ENCODE data around the gene KRTAP3-1. TPM values are rescaled to one million over a fixed set of nuclear protein-coding genes. Genes with fewer than 3 reads are reported as not detected.
"Not testable (repeated sequence)": the region's sequence is repeated elsewhere in the genome, so short reads cannot be mapped to it uniquely, and the experiment has no call there.

KRTAP3-1 gene
- total RNA-seq, 3 donors from 2014 or later = not detected

- TF ChIP-seq POLR2AphosphoS5 (IDR thresholded peaks at IDR 0.05) (no peak), POLR2A (IDR thresholded peaks at IDR 0.05) (no peak)
- TF ChIP-seq, protein P1, sequence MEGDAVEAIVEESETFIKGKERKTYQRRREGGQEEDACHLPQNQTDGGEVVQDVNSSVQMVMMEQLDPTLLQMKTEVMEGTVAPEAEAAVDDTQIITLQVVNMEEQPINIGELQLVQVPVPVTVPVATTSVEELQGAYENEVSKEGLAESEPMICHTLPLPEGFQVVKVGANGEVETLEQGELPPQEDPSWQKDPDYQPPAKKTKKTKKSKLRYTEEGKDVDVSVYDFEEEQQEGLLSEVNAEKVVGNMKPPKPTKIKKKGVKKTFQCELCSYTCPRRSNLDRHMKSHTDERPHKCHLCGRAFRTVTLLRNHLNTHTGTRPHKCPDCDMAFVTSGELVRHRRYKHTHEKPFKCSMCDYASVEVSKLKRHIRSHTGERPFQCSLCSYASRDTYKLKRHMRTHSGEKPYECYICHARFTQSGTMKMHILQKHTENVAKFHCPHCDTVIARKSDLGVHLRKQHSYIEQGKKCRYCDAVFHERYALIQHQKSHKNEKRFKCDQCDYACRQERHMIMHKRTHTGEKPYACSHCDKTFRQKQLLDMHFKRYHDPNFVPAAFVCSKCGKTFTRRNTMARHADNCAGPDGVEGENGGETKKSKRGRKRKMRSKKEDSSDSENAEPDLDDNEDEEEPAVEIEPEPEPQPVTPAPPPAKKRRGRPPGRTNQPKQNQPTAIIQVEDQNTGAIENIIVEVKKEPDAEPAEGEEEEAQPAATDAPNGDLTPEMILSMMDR (IDR thresholded peaks at IDR 0.05) = no peak
- no peaks in the 10 kb centered on the region for H3K9me3 ChIP-seq
Observed at GRCh38 chr17:41003926-41004325, 5.0 kb downstream of the KRTAP3-1 start.

DNA sequence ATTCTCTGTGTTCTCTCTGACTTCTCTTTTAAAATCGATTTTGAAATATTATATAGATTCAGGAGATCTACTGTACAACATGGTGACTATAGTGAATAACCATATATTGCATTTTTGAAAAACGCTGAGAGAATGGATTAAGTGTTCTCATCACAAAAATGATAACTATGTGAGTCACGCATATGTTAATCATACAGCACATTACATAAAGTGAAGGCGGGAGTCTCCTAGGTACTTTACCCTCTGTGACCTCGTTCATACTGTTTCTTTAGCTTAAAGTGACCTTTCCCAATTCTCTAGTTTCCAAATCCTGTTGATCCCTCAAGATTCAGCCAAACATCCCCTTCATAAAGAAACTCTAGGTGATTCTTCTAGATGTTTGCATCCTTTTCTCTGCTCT lies 6.1 kb downstream of the KRTAP3-1 start:
- intact Hi-C loops (cut with DNase I; ENCODE audit: low total_unique reads) = no loop called here
- TF ChIP-seq, protein P1 (IDR thresholded peaks at IDR 0.05) = no peak
- TF ChIP-seq POLR2AphosphoS5 (IDR thresholded peaks at IDR 0.05) (no peak), POLR2A (IDR thresholded peaks at IDR 0.05) (no peak)
- Histone ChIP-seq H3K9me3 (no peaks in the 10 kb centered on the region), H3K27me3 (no peaks in the 10 kb centered on the region), H3K27ac (no peak overlapping the region), H3K36me3 (no peaks in the 10 kb centered on the region), H3K4me3 (no peak overlapping the region), H3K4me1 (no peaks in the 10 kb centered on the region)
- no peak for DNase-seq (ENCODE audit: low spot score in 2 of 2)

More at GRCh38 chr17:41003926-41004325, 5.0 kb downstream of the KRTAP3-1 start:
- Histone ChIP-seq H3K27ac (no peak overlapping the region), H3K36me3 (no peaks in the 10 kb centered on the region), H3K4me1 (no peaks in the 10 kb centered on the region), H3K27me3 (no peaks in the 10 kb centered on the region), H3K4me3 (no peak overlapping the region)
- intact Hi-C loops (cut with DNase I; ENCODE audit: low total_unique reads) = no loop called here
- DNase-seq (ENCODE audit: low spot score in 2 of 2) = no peak

GRCh38 chr17:41001795-41002194 lies 7.1 kb downstream of the KRTAP3-1 start:
- intact Hi-C loops (cut with DNase I; ENCODE audit: low total_unique reads) = no loop called here
- Histone ChIP-seq H3K9me3 (no peaks in the 10 kb centered on the region), H3K27me3 (no peaks in the 10 kb centered on the region), H3K4me1 (no peaks in the 10 kb centered on the region), H3K36me3 (no peaks in the 10 kb centered on the region), H3K4me3 (no peak overlapping the region), H3K27ac (no peak overlapping the region)
- no peak for DNase-seq (ENCODE audit: low spot score in 2 of 2)
- no peak for TF ChIP-seq POLR2AphosphoS5 (IDR thresholded peaks at IDR 0.05)
- no peak for TF ChIP-seq POLR2A (IDR thresholded peaks at IDR 0.05)
- TF ChIP-seq, protein P1 (IDR thresholded peaks at IDR 0.05) = no peak

GRCh38 chr17:40999563-40999962 lies 9.4 kb downstream of the KRTAP3-1 start, which contains the start of gene KRTAP3-2:
Gene KRTAP3-2, minus strand, starts transcription at chr17:40999906. Its CDS starts 53 bp downstream, at chr17:40999853.
- not testable (repeated sequence) for H3K4me1 ChIP-seq; H3K9me3 ChIP-seq; H3K27ac ChIP-seq; DNase-seq (ENCODE audit: low spot score in 2 of 2); H3K4me3 ChIP-seq; H3K36me3 ChIP-seq; H3K27me3 ChIP-seq
- intact Hi-C loops (cut with DNase I; ENCODE audit: low total_unique reads) = loop anchor here (5.0 kb wide), 1 partner anchor 632 kb away; no protein-coding TSS in a partner anchor

DNA sequence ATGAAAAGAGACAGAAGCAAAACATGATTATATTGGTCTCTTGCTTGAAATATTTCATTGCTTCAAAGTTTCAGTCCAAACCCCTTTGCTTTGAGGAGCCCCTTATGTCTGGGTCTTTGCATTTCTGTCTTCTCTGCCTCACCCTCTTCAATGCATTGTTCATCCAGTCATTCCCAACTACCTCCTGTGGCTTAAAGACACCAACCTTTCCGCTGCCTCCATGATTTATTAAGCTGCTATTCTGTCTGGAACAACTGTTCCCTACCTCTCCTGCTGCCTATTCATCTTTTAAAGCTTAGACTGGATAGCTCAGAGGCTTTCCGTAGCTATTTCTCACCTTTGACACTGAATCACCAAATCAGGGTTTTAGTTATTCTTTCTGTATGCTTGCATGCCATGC lies 11.6 kb downstream of the KRTAP3-1 start:
- Histone ChIP-seq H3K4me1 (no peaks in the 10 kb centered on the region), H3K27me3 (no peaks in the 10 kb centered on the region), H3K36me3 (no peaks in the 10 kb centered on the region), H3K4me3 (no peak overlapping the region), H3K27ac (no peak overlapping the region), H3K9me3 (no peaks in the 10 kb centered on the region)
- intact Hi-C loops (cut with DNase I; ENCODE audit: low total_unique reads) = loop anchor here (5.0 kb wide), 1 partner anchor 630 kb away; no protein-coding TSS in a partner anchor
- DNase-seq (ENCODE audit: low spot score in 2 of 2) = no peak
- TF ChIP-seq POLR2A (IDR thresholded peaks at IDR 0.05) (no peak), POLR2AphosphoS5 (IDR thresholded peaks at IDR 0.05) (no peak)
- TF ChIP-seq, protein P1 (IDR thresholded peaks at IDR 0.05) = no peak

- TF ChIP-seq POLR2AphosphoS5 (IDR thresholded peaks at IDR 0.05) (no peak), POLR2A (IDR thresholded peaks at IDR 0.05) (no peak)
- intact Hi-C loops (cut with DNase I; ENCODE audit: low total_unique reads) = loop anchor here (5.0 kb wide), 1 partner anchor 630 kb away; no protein-coding TSS in a partner anchor
- H3K27me3 ChIP-seq = no peaks in the 10 kb centered on the region
Observed at GRCh38 chr17:40996829-40997228, 12.1 kb downstream of the KRTAP3-1 start.

More at GRCh38 chr17:40996829-40997228, 12.1 kb downstream of the KRTAP3-1 start:
- Histone ChIP-seq H3K4me1 (no peaks in the 10 kb centered on the region), H3K4me3 (no peak overlapping the region), H3K36me3 (no peaks in the 10 kb centered on the region), H3K27ac (no peak overlapping the region), H3K9me3 (no peaks in the 10 kb centered on the region)
- DNase-seq (ENCODE audit: low spot score in 2 of 2) = no peak
